Heart left ventricle (tissue), 13 donors: ENCODE results near the gene STKLD1.

Experiments
- CTCF ChIP-seq, 12 donors: fragments of 200-600 bp; sonication (generic) in 4 of 12; IDR thresholded peaks; one replicate each; pipeline versions ENCODE4 v1.5.0 to v1.8.0; 2018 to 2022; ENCODE audit warnings: antibody characterized with exemption in 12 of 12, mild to moderate bottlenecking in 5 of 12
- POLR2A ChIP-seq, 2 donors: fragments of 450-650 bp; IDR thresholded peaks; one replicate each; pipeline ENCODE4 v1.6.1; 2017; ENCODE audit warnings: antibody characterized with exemption in 2 of 2, mild to moderate bottlenecking in 2 of 2, moderate library complexity in 2 of 2
- donor health status: ischemic (EF 13 %, LVEDD 7.1; RV severe dilation, severe dysfunction).
- donor health status: DM: no; HTN: yes; CAD: no.
- donor health status: DM: no; HTN: no; CAD: no.
- donor health status: ischemic (EF 25% LVEDD 6.9; RV normal size, moderate dysfunction).
- donor health status: ischemic (EF 25% LVEDD 5.7; RV mildly dilated, moderate dysfunction).
- donor health status: ischemic (EF 35%, LVEDD 5.7; RV mildly dilated, moderate dysfunction).
- donor health status: nonischemic (EF 11% LVEDD 7.7; RV severe dilation, severe dysfunction).
- donor health status: DM: yes; HTN: yes; CAD: no.
- donor health status: PGD.
- donor health status: ischemic (EF 29% LVEDD 5.4; RV normal size, mild dysfunction).
- donor health status: nonischemic (EF 23%, LVEDD 6.1; RV moderate dilation, normal function).

DNA sequence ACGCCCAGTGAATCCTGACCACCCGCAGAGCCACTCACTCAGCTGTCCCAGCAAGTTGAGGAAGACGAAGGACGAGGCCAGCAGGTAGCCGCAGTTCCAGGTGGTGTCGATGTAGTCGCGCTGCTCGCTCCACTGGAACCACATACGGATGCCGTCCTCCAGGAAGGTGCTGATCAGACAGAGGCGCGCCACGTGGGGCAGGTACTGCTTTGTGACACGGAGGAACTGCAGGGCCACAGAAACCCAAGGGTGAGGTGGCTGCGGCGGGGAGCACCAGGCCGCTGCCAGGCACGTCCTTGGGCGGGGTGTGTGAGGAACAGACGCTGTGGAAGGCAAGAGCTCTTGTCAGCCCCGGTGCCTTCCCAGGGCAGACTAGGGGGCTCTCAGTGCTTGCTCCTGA, 8.9 kb upstream of the STKLD1 start:
- no peak for TF ChIP-seq CTCF (IDR thresholded peaks at IDR 0.05)
- no peak for TF ChIP-seq POLR2A (IDR thresholded peaks at IDR 0.05)
